Activated naive CD4-positive, alpha-beta T cell treated with anti-CD3 and anti-CD28 coated beads for 36 hours (primary cell): ENCODE measurements around the gene MYZAP. TPM values are rescaled to one million over a fixed set of nuclear protein-coding genes. Genes with fewer than 3 reads are reported as not detected.

ENCODE experiments used
- CTCF ChIA-PET: fragments of 350-600 bp; sonication (Branson Sonifier 250); formaldehyde crosslinking; loops from one replicate; lab custom pipeline; 2021; ENCODE audit warnings: antibody characterized with exemption; lab: Charles Lee
- DNase-seq: peaks from one replicate; pipeline ENCODE4 v3.0.0-alpha.2; 2020
- H3K27ac Mint-ChIP-seq: one replicate; pipeline ENCODE4 v1.8.0; 2021; ENCODE audit warnings: mild to moderate bottlenecking, mixed read lengths
- H3K27me3 Mint-ChIP-seq: one replicate; pipeline ENCODE4 v1.8.0; 2021; ENCODE audit warnings: low read depth, mixed read lengths
- H3K36me3 Mint-ChIP-seq: one replicate; pipeline ENCODE4 v1.8.0; 2021; ENCODE audit warnings: low read depth, mixed read lengths
- H3K4me1 Mint-ChIP-seq: one replicate; pipeline ENCODE4 v1.8.0; 2021; ENCODE audit warnings: low read depth, mixed read lengths
- H3K4me3 Mint-ChIP-seq: one replicate; pipeline ENCODE4 v1.8.0; 2021; ENCODE audit warnings: mild to moderate bottlenecking, moderate library complexity, mixed read lengths
- H3K9me3 Mint-ChIP-seq: one replicate; pipeline ENCODE4 v1.8.0; 2021; ENCODE audit warnings: mixed read lengths
- intact Hi-C: fragments of 100-400 bp; cut with micrococcal nuclease; formaldehyde crosslinking; loops from one replicate; pipeline ENCODE4 v1.15.1; 2023
- total RNA-seq, 2 experiments: library from RNA; stranded (reverse); gene quantifications; one replicate each; pipeline ENCODE4 v1.2.3, GENCODE V29; 2021

Gene MYZAP
- total RNA-seq, 2 experiments from 2014 or later = 0.38 to 0.40 TPM

DNA sequence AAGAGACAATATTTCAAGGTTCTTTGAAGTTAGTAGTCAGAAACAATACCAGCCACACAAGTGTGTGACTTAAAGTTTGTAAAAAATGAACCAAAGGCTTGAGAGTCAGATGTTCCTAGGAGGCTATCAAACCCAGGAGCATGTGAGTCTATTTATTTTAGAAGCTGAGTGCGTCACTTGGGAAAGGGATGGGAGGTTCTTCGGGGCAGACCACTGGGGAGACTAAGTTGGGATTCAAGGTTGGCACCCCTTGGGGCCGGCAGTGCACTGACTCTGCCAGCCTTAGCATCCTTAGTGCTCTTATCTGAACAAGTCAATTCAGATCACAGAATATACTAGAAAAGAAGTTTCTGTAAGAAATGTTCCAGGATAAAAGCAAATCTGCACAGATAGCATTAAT lies 64.7 kb downstream of the MYZAP start:
- H3K4me3 Mint-ChIP-seq = no peak overlapping the region
- H3K27ac Mint-ChIP-seq = no peak overlapping the region
- no peaks in the 10 kb centered on the region for H3K27me3 Mint-ChIP-seq
- intact Hi-C loops = loop anchor here (1.0 kb wide), 1 partner anchor 97 kb away; no protein-coding TSS in a partner anchor
- H3K4me1 Mint-ChIP-seq = no peaks in the 10 kb centered on the region
- H3K36me3 Mint-ChIP-seq = no peaks in the 10 kb centered on the region
- no peaks in the 10 kb centered on the region for H3K9me3 Mint-ChIP-seq
- DNase-seq = no peak
- CTCF ChIA-PET = interaction anchor here (1.0 to 2.1 kb wide), 3 partner anchors 14 to 96 kb away, joined by 3 to 8 read pairs (median 4); no protein-coding TSS in a partner anchor

- H3K9me3 Mint-ChIP-seq = no peaks in the 10 kb centered on the region
- no peaks in the 10 kb centered on the region for H3K36me3 Mint-ChIP-seq
- no peaks in the 10 kb centered on the region for H3K27me3 Mint-ChIP-seq
- DNase-seq = no peak
- intact Hi-C loops = no loop called here
- no peak overlapping the region for H3K27ac Mint-ChIP-seq
- H3K4me3 Mint-ChIP-seq = no peak overlapping the region
- CTCF ChIA-PET = interaction anchor here (2.1 kb wide), 1 partner anchor 97 kb away, joined by 8 read pairs; no protein-coding TSS in a partner anchor
- no peaks in the 10 kb centered on the region for H3K4me1 Mint-ChIP-seq
These were observed 65.9 kb downstream of the MYZAP start for GRCh38 chr15:57657619-57658018.

DNA sequence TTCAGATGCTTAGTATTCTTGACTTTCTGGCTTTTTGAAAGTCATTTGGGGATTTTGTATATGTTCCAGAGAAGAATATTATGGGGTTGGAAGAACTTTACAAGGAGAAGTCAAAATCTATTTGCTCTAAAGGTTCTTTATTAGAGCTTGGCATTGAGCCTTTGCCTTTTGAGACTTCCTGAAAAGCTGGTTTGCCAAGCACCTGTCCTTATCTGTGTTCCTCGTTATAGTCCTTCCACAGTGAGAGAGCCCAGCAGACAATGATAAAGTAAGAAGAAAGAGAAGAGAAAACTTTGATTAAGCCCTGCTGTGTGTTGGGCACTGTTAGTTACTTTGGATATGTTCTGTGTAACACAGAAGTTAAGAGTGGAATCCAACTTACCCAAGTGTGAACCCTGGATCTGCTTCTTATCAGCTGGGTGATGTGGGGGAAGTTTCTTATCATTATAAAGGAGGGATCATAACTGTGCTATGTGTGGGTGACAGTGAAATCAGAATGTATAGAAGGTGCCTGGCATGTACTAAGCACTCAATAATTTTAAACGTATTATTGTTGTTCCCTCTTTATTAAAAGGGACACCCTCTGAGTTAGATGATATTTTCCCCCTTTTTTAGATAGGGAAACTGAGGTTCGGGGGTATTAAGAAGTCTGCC lies 70.5 kb downstream of the MYZAP start:
- H3K36me3 Mint-ChIP-seq = no peaks in the 10 kb centered on the region
- H3K4me1 Mint-ChIP-seq = no peaks in the 10 kb centered on the region
- no peak for DNase-seq
- H3K27ac Mint-ChIP-seq = no peak overlapping the region
- H3K4me3 Mint-ChIP-seq = no peak overlapping the region
- no peaks in the 10 kb centered on the region for H3K9me3 Mint-ChIP-seq
- CTCF ChIA-PET = interaction anchor here (0.8 to 1.3 kb wide), 2 partner anchors 20 to 198 kb away, joined by 3 read pairs; no protein-coding TSS in a partner anchor
- H3K27me3 Mint-ChIP-seq = no peaks in the 10 kb centered on the region
- intact Hi-C loops = no loop called here

DNA sequence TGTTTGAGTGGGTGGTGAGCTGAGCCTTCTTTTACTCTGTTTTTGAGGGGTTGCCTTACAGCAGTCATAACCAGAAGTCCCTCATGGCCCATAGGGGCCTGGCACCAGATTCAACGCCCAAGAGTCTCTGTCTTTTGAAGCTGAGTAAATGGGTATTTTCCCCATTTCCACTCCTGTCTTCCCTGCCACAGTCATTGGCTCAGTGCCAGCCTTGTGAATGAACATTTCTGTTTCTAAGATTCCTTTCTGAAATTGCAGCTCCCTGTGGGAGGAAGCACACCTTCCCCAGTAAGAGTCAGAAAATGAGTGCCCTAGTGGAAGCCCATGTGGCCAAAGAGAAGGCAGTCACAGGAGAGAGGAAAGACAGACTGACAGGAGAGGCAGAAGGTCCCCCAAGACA lies 71.1 kb downstream of the MYZAP start:
- intact Hi-C loops = no loop called here
- H3K4me1 Mint-ChIP-seq = no peaks in the 10 kb centered on the region

GRCh38 chr15:57663262-57663661 lies 71.6 kb downstream of the MYZAP start:
- Mint-ChIP-seq H3K27ac (no peak overlapping the region), H3K36me3 (no peaks in the 10 kb centered on the region), H3K4me3 (no peak overlapping the region), H3K4me1 (no peaks in the 10 kb centered on the region), H3K9me3 (no peaks in the 10 kb centered on the region), H3K27me3 (no peaks in the 10 kb centered on the region)
- CTCF ChIA-PET = interaction anchor here (0.8 to 1.3 kb wide), 2 partner anchors 21 to 197 kb away, joined by 3 read pairs; no protein-coding TSS in a partner anchor
- no peak for DNase-seq
- intact Hi-C loops = no loop called here

More for the DNA sequence above, 71.1 kb downstream of the MYZAP start:
- Mint-ChIP-seq H3K27me3 (no peaks in the 10 kb centered on the region), H3K27ac (no peak overlapping the region), H3K36me3 (no peaks in the 10 kb centered on the region), H3K4me3 (no peak overlapping the region), H3K9me3 (no peaks in the 10 kb centered on the region)
- CTCF ChIA-PET = interaction anchor here (0.8 to 1.3 kb wide), 2 partner anchors 20 to 198 kb away, joined by 3 read pairs; no protein-coding TSS in a partner anchor
- no peak for DNase-seq

GRCh38 chr15:57665194-57665593 lies 73.5 kb downstream of the MYZAP start:
- Mint-ChIP-seq H3K4me3 (no peak overlapping the region), H3K27me3 (no peaks in the 10 kb centered on the region), H3K9me3 (no peaks in the 10 kb centered on the region), H3K27ac (no peak overlapping the region), H3K4me1 (no peaks in the 10 kb centered on the region), H3K36me3 (no peaks in the 10 kb centered on the region)
- no peak for DNase-seq
- intact Hi-C loops = no loop called here
- CTCF ChIA-PET = no interaction called here

DNA sequence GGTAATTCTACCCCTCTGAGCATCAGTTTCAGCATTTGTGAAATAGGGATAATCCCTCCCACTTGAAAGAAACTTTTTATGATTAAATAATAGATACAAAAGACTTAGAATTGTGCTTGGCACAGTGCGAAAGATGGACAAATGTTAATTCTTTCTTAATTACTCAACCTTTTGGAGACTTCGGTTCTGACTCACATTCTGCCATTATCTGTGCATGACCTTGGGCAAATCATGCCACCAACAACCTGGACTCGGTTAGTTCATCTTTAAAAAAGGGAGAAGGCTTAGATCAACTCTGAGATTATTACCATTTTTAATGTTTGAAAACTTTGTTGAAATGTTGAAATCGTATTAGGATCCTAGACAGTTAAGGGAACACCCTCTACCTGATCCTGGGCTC lies 74.2 kb downstream of the MYZAP start:
- Mint-ChIP-seq H3K27me3 (no peaks in the 10 kb centered on the region), H3K4me3 (no peak overlapping the region), H3K4me1 (no peaks in the 10 kb centered on the region), H3K9me3 (no peaks in the 10 kb centered on the region), H3K36me3 (no peaks in the 10 kb centered on the region), H3K27ac (no peak overlapping the region)
- CTCF ChIA-PET = no interaction called here
- no peak for DNase-seq
- intact Hi-C loops = no loop called here

GRCh38 chr15:57667171-57667849 lies 75.6 kb downstream of the MYZAP start:
- H3K27ac Mint-ChIP-seq = no peak overlapping the region
- no peaks in the 10 kb centered on the region for H3K27me3 Mint-ChIP-seq
- H3K4me3 Mint-ChIP-seq = no peak overlapping the region
- no peaks in the 10 kb centered on the region for H3K9me3 Mint-ChIP-seq
- DNase-seq = no peak
- no peaks in the 10 kb centered on the region for H3K4me1 Mint-ChIP-seq
- CTCF ChIA-PET = interaction anchor here (0.7 to 1.5 kb wide), 4 partner anchors 28 to 399 kb away, joined by 3 to 4 read pairs (median 3); no protein-coding TSS in a partner anchor
- intact Hi-C loops = no loop called here
- no peaks in the 10 kb centered on the region for H3K36me3 Mint-ChIP-seq

DNA sequence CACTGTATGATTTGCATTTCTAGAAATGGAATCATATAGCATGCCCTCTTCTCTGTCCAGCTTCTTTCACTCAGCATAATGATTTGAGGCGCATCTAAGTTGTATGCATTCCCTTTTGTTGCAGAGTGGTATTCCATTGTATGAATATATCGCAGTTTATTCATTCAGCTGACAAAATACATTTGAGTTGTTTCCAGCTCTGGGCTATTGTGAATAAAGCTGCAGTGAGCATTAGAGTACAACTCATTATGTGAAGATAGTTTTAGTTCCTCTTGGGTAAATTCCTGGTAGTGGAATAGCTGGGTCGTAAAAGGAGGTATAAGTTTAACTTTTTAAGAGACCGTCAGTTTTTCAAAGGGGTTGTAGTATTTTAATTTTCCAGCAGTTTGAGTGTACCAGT lies 76.3 kb downstream of the MYZAP start:
- Mint-ChIP-seq H3K4me1 (no peaks in the 10 kb centered on the region), H3K9me3 (no peaks in the 10 kb centered on the region), H3K27ac (no peak overlapping the region), H3K36me3 (no peaks in the 10 kb centered on the region), H3K4me3 (no peak overlapping the region), H3K27me3 (no peaks in the 10 kb centered on the region)
- no peak for DNase-seq
- intact Hi-C loops = no loop called here
- CTCF ChIA-PET = interaction anchor here (0.8 to 1.5 kb wide), 4 partner anchors 8 to 398 kb away, joined by 3 to 4 read pairs (median 3); no protein-coding TSS in a partner anchor

- no peak for DNase-seq
- H3K27me3 Mint-ChIP-seq = no peaks in the 10 kb centered on the region
- H3K27ac Mint-ChIP-seq = no peak overlapping the region
- H3K4me1 Mint-ChIP-seq = no peaks in the 10 kb centered on the region
- H3K4me3 Mint-ChIP-seq = no peak overlapping the region
- H3K36me3 Mint-ChIP-seq = no peaks in the 10 kb centered on the region
- CTCF ChIA-PET = interaction anchor here (0.6 to 0.7 kb wide), 3 partner anchors 11 to 694 kb away, joined by 3 read pairs; no protein-coding TSS in a partner anchor
- intact Hi-C loops = no loop called here
- H3K9me3 Mint-ChIP-seq = no peaks in the 10 kb centered on the region
These were observed 79.9 kb downstream of the MYZAP start for GRCh38 chr15:57671636-57672035.

DNA sequence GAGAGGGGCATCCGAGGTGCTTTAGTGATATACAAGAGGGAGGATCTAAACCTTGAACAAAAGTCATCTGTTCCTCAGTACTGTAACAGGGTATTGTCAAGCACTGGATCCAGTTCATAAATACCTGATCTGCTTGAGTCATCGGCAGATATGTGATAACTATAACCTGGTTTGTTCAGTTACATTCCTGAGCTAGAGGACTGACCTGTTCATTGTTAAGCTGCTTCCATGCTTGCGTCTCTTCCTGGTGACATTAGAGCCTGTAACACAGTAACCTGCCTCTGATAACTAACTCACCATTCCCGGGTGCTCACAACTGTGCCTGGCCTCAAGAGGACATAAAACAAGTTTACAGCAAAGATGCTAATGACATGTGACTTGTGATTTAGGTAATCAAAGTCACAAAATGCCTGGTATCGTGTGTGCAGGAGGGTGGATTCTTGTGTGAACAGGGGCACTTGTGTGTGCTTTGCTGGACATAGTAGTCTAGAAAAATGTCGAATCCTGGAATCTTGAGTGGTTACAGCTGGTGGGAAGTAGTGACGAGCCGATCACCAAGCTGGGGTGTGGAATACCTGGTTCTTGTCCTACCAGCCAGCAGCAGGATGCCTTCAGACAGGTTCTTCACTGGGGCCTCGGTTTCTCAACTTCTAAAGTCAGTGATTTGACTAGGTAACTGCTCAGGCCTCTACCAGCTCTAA lies 83.9 kb downstream of the MYZAP start:
- Mint-ChIP-seq H3K4me3 (no peak overlapping the region), H3K4me1 (peaks cover 7% of the 10 kb centered on the region), H3K27me3 (no peaks in the 10 kb centered on the region), H3K36me3 (no peaks in the 10 kb centered on the region), H3K9me3 (no peaks in the 10 kb centered on the region), H3K27ac (no peak overlapping the region)
- intact Hi-C loops = no loop called here
- CTCF ChIA-PET = interaction anchor here (0.7 kb wide), 1 partner anchor 219 kb away, joined by 4 read pairs; no protein-coding TSS in a partner anchor
- DNase-seq = no peak

GRCh38 chr15:57676585-57676984 lies 84.9 kb downstream of the MYZAP start:
- Mint-ChIP-seq H3K27ac (no peak overlapping the region), H3K4me1 (peaks cover 8% of the 10 kb centered on the region), H3K9me3 (no peaks in the 10 kb centered on the region), H3K36me3 (no peaks in the 10 kb centered on the region), H3K27me3 (no peaks in the 10 kb centered on the region), H3K4me3 (no peak overlapping the region)
- intact Hi-C loops = no loop called here
- no peak for DNase-seq
- CTCF ChIA-PET = interaction anchor here (0.6 to 0.7 kb wide), 2 partner anchors 8 to 402 kb away, joined by 3 read pairs; no protein-coding TSS in a partner anchor
